H1 (cell line): Measurements from ENCODE around the gene LRATD1. TPM values are rescaled to one million over a fixed set of nuclear protein-coding genes. Genes with fewer than 3 reads are reported as not detected.

Source experiments
- KDM4A ChIP-seq: IDR thresholded peaks from one replicate; pipeline ENCODE4 v1.7.1; 2012; ENCODE audit warnings: low read depth, mild to moderate bottlenecking, moderate library complexity, low read length, inconsistent platforms; ENCODE audit not compliant: severe bottlenecking
- NANOG ChIP-seq: IDR thresholded peaks from 2 replicates; pipeline ENCODE4 v1.6.1; 2011; ENCODE audit warnings: low read length, low read depth, mild to moderate bottlenecking, inconsistent platforms; ENCODE audit not compliant: insufficient read depth, poor library complexity, severe bottlenecking
- SIN3A ChIP-seq, 2 experiments: IDR thresholded peaks in 1 of 2; conservative IDR thresholded peaks in 1 of 2; 2 replicates each; pipeline ENCODE4 v1.6.1; 2011 to 2012; ENCODE audit warnings: low read length in 2 of 2, improper control_type of control experiment in 1 of 2, low read depth in 1 of 2, mild to moderate bottlenecking in 1 of 2
- polyA plus RNA-seq, 7 experiments: library from polyadenylated mRNA; depleted of rRNA in 3 of 7; stranded (reverse) in 5 of 7; unstranded in 2 of 7; fragments of >200 nt in 5 of 7; fragments of 200-250 nt in 2 of 7; gene quantifications; 1 replicate in 5 of 7; 2 replicates in 1 of 7; 4 replicates in 1 of 7; pipeline versions ENCODE4 v1.2.1 to v1.2.3, GENCODE V29; 2011 to 2013; ENCODE audit warnings: missing spikeins in 2 of 7, mixed read lengths in 2 of 7
- total RNA-seq: library from RNA; stranded (reverse); fragmentation: NEBNext Ultra II Directional; extraction: Animal tissue kit (Norgen Biotek cat#: 25700); gene quantifications from 2 replicates; pipeline ENCODE4 v1.2.1, GENCODE V29; 2021

The LRATD1 gene
- total and polyA plus RNA-seq, 2 of the 8 experiments (the other 6 are each of a cell fraction or from before 2014, with no cell fraction given) = 1.2 to 2.3 TPM

- TF ChIP-seq NANOG (no peak), KDM4A (no peak), SIN3A (conservative IDR thresholded peaks at IDR 0.05 in 1 of 2, IDR thresholded peaks at IDR 0.05 in 1 of 2; ENCODE audit: low read depth in 1 of 2, low read length in 2 of 2) (no peak)
Observed at GRCh38 chr2:14619441-14619840, 13.1 kb upstream of the LRATD1 start (continued).
